GM18907 (cell line): Measurements from ENCODE around the gene OR1L8.
"Not testable (repeated sequence)": the region's sequence is repeated elsewhere in the genome, so short reads cannot be mapped to it uniquely, and the experiment has no call there.

Experiments used
- ATAC-seq: cut with Tn5 transposase; IDR thresholded peaks from one replicate; pipeline ENCODE4 v1.9.1; 2021; ENCODE audit warnings: mild to moderate bottlenecking, moderate library complexity; ENCODE audit not compliant: unreplicated experiment

OR1L8 gene, protein sequence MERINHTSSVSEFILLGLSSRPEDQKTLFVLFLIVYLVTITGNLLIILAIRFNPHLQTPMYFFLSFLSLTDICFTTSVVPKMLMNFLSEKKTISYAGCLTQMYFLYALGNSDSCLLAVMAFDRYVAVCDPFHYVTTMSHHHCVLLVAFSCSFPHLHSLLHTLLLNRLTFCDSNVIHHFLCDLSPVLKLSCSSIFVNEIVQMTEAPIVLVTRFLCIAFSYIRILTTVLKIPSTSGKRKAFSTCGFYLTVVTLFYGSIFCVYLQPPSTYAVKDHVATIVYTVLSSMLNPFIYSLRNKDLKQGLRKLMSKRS

DNA sequence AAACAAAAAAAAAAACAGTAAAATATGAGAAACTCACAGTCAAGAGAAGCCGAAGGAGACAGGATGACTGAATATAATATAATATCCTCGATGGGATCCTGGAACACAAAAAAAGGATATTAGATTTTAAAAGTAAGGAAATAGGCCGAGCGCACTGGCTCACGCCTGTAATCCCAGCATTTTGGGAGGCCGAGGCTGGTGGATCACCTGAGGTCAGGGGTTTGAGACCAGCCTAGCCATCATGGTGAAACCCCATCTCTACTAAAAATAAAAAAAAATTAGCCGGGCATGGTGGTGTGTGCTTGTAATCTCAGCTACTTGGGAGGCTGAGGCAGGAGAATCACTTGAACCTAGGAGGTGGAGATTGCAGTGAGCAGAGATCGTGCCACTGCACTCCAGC, at the start of gene OR1L8:
TSS of gene OR1L8 (minus strand) at position 101 of the 400 bp plus-strand sequence. CDS start 14,907 bp downstream, outside the sequence.
- not testable (repeated sequence) for ATAC-seq

DNA sequence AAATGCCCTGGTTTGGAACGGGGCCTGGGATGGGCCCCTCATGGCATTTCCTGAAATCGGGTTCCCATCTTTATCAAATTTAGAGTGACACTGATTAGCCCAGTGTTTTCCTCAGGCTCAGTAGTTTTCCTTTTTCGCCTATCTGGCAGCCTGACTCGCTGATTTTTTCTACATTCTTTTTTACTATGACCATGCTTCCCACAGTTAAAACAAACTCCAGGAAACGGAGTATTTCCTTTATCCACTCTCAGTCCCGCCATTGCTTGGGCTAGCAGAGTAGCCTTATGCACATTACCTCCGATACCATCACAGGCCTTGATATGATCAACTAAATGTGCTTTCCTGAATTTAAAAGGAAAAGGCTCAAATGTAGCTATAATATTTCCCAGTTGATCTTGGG, 36.8 kb upstream of the OR1L8 start:
- ATAC-seq = no peak

DNA sequence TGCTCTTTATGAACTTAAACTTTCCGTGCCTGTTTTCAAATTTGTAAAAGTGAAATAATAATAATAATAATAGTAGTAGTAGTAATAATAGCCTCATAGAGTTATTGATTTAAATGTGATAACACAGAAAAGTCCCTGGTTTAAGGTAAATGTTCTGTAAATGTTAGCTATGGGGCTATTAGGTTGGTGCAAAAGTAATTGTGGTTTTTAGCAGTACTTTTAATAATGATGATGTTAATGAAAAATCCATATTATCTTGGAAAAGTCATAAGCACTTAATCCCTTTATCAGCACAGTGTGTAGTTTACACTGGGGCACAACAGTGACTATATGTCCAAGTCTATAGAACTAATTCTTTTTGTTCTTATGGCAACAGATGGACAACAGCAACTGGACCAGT, 31.2 kb upstream of the OR1L8 start, which contains the start of gene OR1Q1:
TSS of gene OR1Q1 (plus strand) at position 377 of the 400 bp plus-strand sequence. CDS start at position 377, 0 bp downstream.
- no peak for ATAC-seq

DNA sequence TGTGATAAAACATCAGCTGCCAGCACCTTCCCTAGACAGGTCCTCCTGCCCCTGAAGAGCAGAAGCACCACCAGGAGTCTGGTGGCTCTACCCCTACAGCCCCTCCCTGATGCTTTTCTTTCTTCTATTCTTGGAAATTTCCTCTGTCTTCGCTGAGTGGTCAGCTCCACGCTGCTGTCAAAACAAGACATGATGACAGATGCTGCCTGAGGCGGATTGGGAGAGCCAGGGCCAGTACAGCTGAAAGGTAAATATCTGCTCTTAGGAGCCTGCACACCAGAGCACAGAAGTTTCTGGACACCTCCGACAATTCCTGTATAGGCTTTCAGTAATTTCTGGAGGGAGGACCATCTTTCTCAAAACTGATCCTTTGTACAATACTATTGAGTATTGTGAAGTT, 26.6 kb upstream of the OR1L8 start:
- ATAC-seq = no peak

DNA sequence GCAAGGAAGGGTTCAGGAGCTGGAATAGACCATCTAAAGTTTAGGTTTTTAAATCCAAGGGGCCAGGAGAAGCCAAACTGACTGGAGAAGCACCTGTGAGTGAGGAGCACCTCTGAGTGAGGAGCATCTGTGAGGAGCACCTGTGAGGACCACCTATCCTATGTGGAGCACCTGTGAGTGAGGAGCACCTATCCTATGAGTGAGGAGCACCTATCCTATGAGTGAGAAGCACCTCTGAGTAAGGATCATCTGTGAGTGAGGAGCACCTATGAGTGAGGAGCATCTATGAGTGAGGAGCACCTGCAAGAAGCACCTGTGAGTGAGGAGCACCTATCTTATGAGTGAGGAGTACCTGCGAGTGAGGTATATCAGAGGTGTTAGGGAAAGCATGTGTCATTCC, 23.4 kb upstream of the OR1L8 start:
- no peak for ATAC-seq

DNA sequence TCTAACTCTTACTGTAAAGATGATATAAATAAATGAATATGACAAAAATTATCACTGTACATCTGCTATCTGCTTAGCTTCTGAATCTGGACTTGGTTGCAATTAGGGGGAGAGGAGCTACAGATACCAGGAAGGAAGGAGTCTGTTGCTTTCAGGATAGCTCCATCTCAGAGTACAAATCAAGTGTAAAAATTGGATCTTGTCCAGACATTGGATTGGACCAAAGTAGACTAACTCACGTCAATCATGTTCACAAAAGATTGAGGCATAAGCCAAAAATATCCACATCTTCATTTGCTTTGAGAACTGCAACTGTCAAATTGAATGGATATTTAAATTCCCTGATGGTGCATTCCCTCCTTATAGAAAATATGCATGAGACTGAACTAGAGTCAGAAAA, 22.5 kb upstream of the OR1L8 start:
- no peak for ATAC-seq

DNA sequence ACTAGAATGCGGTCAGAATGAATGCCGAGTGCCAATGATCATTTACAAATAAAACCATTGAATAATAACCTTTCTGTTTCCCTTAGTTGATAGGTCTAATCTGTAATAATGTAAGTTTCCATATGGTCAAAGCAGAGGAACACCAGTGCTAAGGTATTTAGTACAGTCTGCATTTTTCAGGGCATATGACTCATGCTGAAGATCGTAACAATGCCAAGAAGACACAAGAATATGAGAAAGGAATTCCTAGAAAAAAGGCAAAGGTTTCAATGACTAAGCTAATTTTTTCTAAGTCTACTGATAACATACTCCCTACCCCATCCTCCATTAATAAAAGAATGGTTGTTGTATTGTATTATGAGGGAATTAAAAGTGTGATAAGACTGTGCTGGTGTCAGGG, 2.8 kb downstream of the OR1L8 start:
- no peak for ATAC-seq

DNA sequence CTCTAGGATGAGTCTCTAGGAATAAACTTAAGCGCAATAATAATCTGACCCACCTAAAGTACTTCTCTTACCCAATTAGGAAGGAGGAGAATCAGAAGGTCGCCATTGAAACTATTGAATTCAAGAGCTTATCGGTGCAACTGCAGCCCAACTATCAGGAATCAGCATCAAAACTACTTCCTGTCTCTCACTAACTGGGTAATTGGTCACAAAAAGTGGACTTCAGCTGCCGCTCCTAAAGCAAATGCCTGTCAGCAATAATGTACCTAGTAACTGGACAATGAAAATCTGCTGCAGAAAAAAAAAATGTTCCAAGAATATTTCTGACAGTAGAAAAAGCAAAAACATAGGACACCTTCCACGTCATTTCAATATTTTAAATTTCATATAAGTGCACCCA, 3.3 kb downstream of the OR1L8 start:
- ATAC-seq = no peak

DNA sequence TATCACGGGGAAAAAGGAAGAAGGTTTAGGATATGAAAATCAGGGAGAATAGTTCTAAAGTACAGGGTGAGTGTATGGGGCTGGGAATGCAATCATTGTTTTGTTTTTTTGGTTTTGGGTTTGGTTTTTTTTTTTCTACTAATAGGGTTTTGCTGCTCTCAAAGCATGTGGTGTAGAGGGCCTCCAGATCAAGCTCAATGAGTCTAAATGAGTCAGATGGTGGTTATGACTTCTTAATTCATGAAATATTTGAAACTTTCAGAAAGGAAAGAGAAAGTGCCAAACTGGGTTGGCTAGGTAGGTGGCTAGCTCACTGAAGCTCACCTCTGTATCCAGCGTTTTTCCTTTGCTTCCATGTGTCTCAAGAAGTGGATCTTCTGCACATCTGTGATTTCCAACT, 10.7 kb downstream of the OR1L8 start:
- no peak for ATAC-seq

DNA sequence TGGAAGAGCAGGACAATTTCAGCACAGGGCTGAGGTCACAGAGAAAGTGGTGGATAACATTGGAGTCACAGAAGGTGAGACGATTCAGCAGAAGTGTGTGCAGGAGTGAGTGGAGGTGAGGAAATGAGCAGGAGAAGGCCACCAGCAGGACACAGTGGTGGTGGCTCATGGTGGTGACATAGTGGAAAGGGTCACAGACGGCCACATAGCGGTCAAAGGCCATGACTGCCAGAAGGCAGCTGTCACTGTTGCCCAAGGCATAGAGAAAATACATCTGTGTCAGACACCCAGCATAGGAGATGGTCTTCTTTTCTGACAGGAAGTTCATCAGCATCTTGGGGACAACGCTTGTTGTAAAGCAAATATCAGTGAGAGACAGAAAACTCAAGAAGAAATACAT, 15.3 kb downstream of the OR1L8 start:
- ATAC-seq = no peak

DNA sequence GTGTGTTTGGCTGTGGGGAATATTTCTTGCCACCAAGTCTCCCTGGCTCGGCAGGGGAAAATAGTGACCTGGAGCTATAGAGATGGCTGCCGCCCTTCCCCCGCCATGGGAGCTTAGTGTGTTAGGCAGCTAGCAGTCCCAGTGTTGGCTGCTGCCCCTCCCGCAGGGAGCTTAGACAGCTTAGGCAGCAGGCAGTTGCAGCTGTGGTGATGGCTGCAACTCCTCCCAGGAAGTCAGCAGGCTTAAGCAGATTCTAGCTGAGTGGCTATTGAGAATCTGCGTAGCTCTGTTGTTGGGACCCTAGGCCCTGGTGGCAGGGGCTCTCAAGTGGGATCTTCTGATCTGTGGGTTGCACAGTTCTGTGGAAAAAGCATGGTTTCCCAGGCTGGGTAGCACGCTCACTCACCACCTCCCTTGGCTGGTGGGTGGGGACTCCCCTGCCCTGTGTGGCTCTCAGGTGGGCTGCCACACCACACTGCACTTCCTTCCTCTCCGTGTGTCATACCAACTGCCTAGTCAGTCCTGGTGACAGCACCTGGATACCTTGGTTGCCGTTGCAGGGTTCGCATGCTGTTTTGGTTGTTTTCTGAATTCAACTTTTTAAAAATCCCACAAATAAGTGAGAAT, 20.9 kb downstream of the OR1L8 start:
- ATAC-seq = no peak

DNA sequence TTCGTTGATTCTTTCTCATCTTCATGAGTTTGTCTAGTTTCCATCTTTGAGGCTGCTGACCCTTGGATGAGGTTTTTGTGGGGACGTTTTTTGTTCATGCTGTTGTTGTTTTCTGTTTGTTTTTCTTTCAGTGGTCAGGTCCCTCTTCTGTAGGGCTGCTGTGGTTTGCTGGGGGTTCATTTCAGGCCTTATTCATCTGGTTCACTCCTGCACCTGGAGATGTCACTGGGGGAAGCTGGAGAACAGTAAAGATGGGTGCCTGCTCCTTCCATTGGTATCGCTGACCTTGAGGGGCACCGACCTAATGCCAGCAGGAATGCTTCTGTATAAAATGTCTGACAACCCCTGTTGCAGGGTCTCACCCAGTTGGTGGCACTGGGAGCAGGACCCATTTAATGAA, 21.7 kb downstream of the OR1L8 start:
- ATAC-seq = no peak

DNA sequence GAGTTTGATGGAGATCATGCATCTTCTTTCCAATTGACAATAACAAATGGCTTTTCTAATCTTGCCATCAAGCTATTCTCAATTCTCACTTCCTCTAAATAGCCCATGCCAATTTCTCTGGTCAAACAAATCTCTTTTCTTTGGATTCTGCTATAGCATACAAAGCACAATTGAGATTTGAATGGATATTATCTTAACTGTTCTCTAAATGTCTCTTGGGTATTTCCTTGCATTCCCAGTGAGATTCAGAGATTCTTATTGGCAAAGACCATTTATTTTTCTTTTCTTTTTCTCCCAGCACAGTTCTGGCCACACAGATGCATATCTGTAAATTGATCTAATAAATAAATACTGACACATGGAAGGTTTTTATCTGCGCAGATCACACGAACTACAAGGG, 30.4 kb downstream of the OR1L8 start, which contains the start of gene OR1N2:
TSS of gene OR1N2 (plus strand) at position 301 of the 400 bp plus-strand sequence. CDS start 100 bp downstream, outside the sequence.
- no peak for ATAC-seq

DNA sequence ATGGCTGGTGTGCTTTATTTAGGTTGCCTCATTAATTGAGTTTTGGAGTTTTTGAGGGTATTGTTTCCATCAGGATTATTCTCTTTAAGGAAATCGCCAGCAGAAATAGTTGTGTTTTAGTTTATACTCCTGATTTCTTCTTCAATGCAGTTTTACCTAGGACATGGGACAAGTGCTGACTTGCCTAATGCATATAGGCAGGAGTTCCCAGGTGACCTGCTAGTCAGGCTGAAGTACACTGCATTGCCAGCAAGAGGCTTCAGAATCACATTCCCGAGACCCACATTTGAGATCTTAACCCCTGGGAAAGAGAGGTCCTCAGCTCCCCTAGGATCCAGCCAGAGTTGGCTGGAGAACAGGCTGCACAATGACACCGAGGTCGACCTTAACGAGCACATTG, 31.8 kb downstream of the OR1L8 start:
- ATAC-seq = no peak

DNA sequence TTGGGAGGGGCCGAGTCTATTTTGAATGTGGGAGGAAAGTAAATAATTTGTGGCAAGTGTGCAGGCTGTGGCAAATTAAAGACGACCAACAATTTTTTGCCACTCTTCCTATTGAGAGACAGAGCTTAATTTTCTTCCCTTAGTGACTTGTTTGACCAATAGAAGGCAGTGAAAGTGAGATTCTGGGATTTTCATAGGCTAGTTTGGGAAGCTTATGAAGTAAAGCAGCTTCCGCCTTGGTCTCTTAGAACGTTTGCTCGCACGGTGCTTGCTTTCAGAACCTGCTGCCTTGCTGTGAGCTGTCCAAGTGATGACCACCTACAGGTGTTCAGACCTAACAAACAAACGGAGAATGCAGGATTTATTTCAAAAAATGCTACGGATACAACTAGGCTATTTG, 37.0 kb downstream of the OR1L8 start:
- no peak for ATAC-seq

DNA sequence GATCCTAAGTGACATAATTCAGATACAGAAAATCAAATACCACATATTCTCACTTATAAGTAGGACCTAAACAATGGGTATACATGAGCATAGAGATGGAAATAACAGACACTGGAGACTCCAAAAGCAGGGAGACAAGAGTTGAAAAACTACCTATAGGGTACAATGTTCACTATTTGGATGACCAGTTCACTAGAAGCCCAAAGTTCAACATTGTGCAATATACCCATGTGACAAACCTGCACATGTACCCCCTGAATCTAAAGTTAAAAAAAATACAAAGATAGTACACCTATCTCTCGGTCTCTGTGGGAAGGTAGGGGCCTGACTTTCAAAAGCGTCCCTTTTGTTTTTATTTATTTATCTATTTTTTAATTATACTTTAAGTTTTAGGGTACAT, 44.4 kb downstream of the OR1L8 start:
- no peak for ATAC-seq

DNA sequence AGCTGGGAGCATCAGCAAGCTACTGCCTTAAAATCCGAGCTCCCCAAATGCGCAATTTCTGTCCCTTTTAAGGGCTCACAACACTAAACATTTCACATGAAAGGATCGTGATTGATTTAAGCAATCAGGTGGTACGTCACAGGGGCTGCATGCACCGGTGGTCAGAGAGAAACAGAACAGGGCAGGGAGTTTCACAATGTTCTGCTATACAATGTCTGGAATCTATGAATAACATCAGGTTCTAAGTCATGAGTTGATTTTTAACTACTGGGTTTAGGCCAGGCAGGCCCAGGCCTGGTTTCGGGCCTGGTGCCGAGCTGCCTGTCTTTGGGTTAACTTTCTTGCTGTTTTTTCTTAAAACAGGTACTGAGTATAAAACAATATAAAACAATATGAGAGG, 46.1 kb downstream of the OR1L8 start:
- ATAC-seq = not testable (repeated sequence)

DNA sequence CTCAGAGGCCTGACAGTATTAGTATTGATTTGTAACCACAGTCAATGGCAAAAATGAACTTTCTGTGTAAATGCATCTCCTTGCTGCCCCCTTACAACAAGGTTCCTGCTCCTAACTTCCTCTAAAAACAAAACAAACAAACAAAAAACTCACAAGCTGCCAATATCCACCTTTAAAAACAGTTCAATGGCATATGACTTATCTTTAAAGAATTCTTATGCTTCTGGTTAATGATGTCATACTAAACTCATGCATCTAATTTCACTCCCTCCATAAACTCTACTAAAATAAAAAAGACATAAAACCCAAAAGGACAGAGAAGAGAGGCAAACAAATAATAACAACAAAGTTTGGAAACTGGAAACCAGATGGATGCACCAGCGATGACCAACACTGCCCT, 47.0 kb downstream of the OR1L8 start:
- ATAC-seq = no peak

DNA sequence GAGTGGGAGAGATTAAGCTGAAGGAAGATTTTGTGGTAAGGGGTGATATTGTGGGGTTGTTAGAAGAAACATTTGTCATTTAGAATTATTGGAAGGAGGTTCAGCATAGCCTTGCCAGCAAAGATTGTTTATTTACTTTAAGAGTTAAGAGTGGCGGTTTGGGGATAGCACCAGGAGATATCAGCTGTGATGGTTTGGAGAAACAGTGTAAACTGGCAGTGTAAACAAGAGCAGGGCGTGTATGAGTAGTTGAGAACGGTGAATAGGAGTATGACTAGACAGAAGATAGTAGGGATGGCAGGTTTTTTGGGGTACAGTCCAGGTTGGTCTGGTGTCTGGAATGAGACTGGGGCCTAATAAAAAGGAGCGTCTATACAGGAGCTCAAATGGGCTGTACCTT, 52.0 kb downstream of the OR1L8 start:
- ATAC-seq = not testable (repeated sequence)

DNA sequence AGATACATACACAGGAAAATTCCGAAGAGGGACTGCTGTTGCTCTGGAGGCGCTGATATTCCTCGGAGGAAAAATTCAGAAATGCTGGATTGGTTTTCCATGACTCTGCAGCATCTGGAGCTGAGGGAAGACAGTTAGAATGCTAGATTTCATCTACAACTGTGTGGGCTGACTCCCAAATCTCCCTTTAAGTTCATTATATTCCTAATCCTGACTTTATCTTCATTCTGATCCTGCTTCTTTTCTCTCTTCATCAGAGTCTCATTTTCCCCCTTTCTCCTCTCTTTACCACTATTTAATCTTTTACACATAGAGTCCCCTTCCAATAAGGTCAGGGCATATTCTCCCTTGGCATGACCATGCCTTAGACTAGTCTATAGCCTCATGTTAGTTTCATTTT, 56.0 kb downstream of the OR1L8 start, which contains the start of gene OR1N1:
TSS of gene OR1N1 (minus strand) at position 101 of the 400 bp plus-strand sequence. CDS start at position 101, 0 bp downstream.
- no peak for ATAC-seq

DNA sequence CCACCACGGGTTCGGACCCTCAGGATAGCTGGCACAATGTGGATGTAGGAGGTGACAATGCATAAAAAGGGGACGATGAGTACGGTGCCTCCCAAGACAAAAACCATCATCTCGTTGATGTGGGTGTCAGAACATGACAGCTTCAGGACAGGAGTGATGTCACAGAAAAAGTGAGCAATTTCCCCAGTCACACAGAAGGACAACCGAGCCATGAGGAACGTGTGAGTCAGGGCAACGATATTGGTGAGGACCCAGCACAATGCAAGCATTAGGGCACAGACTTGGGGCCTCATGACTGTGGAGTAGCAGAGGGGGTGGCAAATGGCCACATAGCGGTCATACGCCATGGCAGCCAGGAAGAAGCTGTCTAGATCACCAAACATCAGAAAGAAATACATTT, 56.6 kb downstream of the OR1L8 start:
- no peak for ATAC-seq

DNA sequence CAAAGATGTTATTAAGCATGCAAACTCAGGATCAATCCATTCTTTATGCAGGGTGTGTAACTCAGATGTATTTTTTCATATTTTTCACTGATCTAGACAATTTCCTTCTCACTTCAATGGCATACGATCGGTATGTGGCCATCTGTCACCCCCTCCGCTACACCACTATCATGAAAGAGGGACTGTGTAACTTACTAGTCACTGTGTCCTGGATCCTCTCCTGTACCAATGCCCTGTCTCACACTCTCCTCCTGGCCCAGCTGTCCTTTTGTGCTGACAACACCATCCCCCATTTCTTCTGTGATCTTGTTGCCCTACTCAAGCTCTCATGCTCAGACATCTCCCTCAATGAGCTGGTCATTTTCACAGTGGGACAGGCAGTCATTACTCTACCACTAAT, 63.8 kb downstream of the OR1L8 start:
- ATAC-seq = no peak
